ENCODE data around the gene OGFOD3. TPM values are rescaled to one million over a fixed set of nuclear protein-coding genes. Genes with fewer than 3 reads are reported as not detected.
"Not testable (repeated sequence)": the region's sequence is repeated elsewhere in the genome, so short reads cannot be mapped to it uniquely, and the experiment has no call there.

The OGFOD3 gene
- total and polyA plus RNA-seq, 2 donors (not counting 3 experiments of a cell fraction or from before 2014, with no cell fraction given), result 31.7 to 34.8 TPM

DNA sequence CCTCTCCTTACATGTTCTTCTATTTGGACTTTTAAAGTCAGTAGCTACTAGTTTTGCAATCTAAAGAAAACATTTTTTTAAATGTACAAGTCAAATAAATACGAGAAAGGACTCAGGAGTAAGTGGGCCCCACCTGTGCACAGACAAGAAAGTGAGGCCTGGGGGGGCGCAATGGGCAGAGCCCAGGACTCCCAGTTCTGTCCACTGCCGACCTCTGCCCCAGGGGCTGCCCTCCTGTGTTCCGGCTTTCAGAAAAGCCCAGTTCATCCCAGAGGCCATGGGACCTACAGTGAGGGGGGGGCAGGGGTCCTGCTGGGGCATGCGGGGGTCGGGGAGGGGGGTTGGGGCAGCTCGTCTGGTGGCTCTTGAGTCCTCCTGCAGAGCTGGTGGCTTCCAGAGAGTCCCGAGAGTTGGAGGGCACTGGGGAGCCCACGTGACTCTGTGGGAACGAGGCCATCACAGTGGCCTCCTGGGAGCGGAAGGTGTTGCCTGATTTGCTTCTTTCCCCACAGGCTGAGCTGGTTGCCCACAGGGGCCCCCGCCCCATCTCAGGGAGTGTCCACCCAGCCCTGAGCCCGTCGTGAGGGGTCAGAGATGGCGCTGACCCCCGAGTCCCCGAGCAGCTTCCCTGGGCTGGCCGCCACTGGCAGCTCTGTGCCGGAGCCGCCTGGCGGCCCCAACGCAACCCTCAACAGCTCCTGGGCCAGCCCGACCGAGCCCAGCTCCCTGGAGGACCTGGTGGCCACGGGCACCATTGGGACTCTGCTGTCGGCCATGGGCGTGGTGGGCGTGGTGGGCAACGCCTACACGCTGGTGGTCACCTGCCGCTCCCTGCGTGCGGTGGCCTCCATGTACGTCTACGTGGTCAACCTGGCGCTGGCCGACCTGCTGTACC, 44.4 kb downstream of the OGFOD3 start:
- Histone ChIP-seq H3K4me2 (ENCODE audit: insufficient read depth, low read length) (no peak overlapping the region), H3K27me3 (ENCODE audit: control insufficient read depth in 2 of 2, insufficient read depth in 2 of 2, low read length in 2 of 2) (peaks cover 31 to 33% of the 10 kb centered on the region in 2 experiments), H3K27ac (ENCODE audit: insufficient read depth, low read depth, low read length) (no peak overlapping the region), H3K4me3 (replicated peaks in 1 of 3; ENCODE audit: insufficient read depth in 1 of 3, low read depth in 1 of 3, low read length in 3 of 3) (no peak overlapping the region), H3K4me1 (ENCODE audit: control insufficient read depth, extremely low read depth, insufficient read depth, low read length) (no peaks in the 10 kb centered on the region), H3K9me3 (replicated peaks; ENCODE audit: control insufficient read depth, insufficient read depth, low read length) (no peaks in the 10 kb centered on the region), H2AFZ (ENCODE audit: low read depth, low read length) (no peak overlapping the region), H3K36me3 (ENCODE audit: control insufficient read depth in 2 of 2, extremely low read depth in 1 of 2, insufficient read depth in 2 of 2, low read length in 2 of 2) (no peaks in the 10 kb centered on the region), H3K9ac (replicated peaks; ENCODE audit: extremely low read depth, insufficient read depth, low read length) (no peak overlapping the region), H3K9me1 (replicated peaks; ENCODE audit: control insufficient read depth, extremely low read depth, insufficient read depth, low read length) (no peaks in the 10 kb centered on the region), H3K79me2 (ENCODE audit: control insufficient read depth, insufficient read depth, low read length) (no peaks in the 10 kb centered on the region), H4K20me1 (replicated peaks; ENCODE audit: control insufficient read depth, extremely low read depth, insufficient read depth, low read length) (no peaks in the 10 kb centered on the region)
- FAIRE-seq (no peak), DNase-seq (ENCODE audit: low read depth, low spot score) (no peak)
- no TSS peak for BruUV-seq (replicated peaks)
- TF ChIP-seq POLR2AphosphoS5 (IDR thresholded peaks at IDR 0.05; ENCODE audit: insufficient read depth, low read depth, low read length), result no peak
- TF ChIP-seq, protein P1, sequence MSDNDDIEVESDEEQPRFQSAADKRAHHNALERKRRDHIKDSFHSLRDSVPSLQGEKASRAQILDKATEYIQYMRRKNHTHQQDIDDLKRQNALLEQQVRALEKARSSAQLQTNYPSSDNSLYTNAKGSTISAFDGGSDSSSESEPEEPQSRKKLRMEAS (IDR thresholded peaks at IDR 0.05; ENCODE audit: insufficient read depth, insufficient read length), result no peak
- intact Hi-C loops (cut with micrococcal nuclease), result no loop called here
- ChIA-PET CTCF (no interaction called here), POLR2A (interaction anchor here (0.7 kb wide), 1 partner anchor 162 kb away, joined by 5 read pairs; no protein-coding TSS in a partner anchor)
- dilution Hi-C loops (cut with MboI; ENCODE audit: extremely low pct_ligation_motif_present, low sequenced_read_pairs), result no loop called here

DNA sequence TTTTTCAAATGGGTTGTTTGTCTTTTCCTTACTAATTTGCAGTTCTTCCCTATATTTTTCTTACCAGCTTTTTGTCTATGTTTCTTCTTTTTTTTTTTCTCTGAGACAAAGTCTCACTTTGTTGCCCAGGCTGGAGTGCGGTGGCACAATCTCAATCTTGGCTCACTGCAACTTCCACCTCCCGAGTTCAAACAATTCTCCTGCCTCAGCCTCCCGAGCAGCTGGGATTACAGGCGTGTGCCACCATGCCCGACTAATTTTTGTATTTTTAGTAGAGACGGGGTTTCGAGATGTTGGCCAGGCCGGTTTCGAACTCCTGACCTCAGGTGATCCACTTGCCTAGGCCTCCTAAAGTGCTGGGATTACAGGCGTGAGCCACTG, 45.3 kb downstream of the OGFOD3 start:
- dilution Hi-C loops (cut with MboI; ENCODE audit: extremely low pct_ligation_motif_present, low sequenced_read_pairs); H3K4me2 ChIP-seq (ENCODE audit: insufficient read depth, low read length); H4K20me1 ChIP-seq (replicated peaks; ENCODE audit: control insufficient read depth, extremely low read depth, insufficient read depth, low read length); BruUV-seq (replicated peaks); POLR2A ChIA-PET; DNase-seq (ENCODE audit: low read depth, low spot score); H3K79me2 ChIP-seq (ENCODE audit: control insufficient read depth, insufficient read depth, low read length); H3K27ac ChIP-seq (ENCODE audit: insufficient read depth, low read depth, low read length); H3K4me3 ChIP-seq (replicated peaks in 1 of 3; ENCODE audit: insufficient read depth in 1 of 3, low read depth in 1 of 3, low read length in 3 of 3); H3K9ac ChIP-seq (replicated peaks; ENCODE audit: extremely low read depth, insufficient read depth, low read length); H2AFZ ChIP-seq (ENCODE audit: low read depth, low read length); H3K9me1 ChIP-seq (replicated peaks; ENCODE audit: control insufficient read depth, extremely low read depth, insufficient read depth, low read length); FAIRE-seq; H3K4me1 ChIP-seq (ENCODE audit: control insufficient read depth, extremely low read depth, insufficient read depth, low read length); H3K36me3 ChIP-seq (ENCODE audit: control insufficient read depth in 2 of 2, extremely low read depth in 1 of 2, insufficient read depth in 2 of 2, low read length in 2 of 2); H3K9me3 ChIP-seq (replicated peaks; ENCODE audit: control insufficient read depth, insufficient read depth, low read length); intact Hi-C loops (cut with micrococcal nuclease): not testable (repeated sequence)
- peaks cover 31 to 33% of the 10 kb centered on the region in 2 experiments for H3K27me3 ChIP-seq (ENCODE audit: control insufficient read depth in 2 of 2, insufficient read depth in 2 of 2, low read length in 2 of 2)
- CTCF ChIA-PET, result interaction anchor here (0.9 kb wide), 1 partner anchor 11 kb away, joined by 4 read pairs; no protein-coding TSS in a partner anchor

Data from endothelial cell of umbilical vein (primary cell).